GM18502 (cell line): ENCODE measurements around the gene CIDEC.
"Not testable (repeated sequence)": the region's sequence is repeated elsewhere in the genome, so short reads cannot be mapped to it uniquely, and the experiment has no call there.

Source experiments
- ATAC-seq: cut with Tn5 transposase; IDR thresholded peaks from one replicate; pipeline ENCODE4 v1.9.1; 2021; ENCODE audit warnings: mild to moderate bottlenecking; ENCODE audit not compliant: unreplicated experiment, poor library complexity

CIDEC gene

GRCh38 chr3:9881441-9881840 lies 1.4 kb upstream of the CIDEC start:
- no peak for ATAC-seq

DNA sequence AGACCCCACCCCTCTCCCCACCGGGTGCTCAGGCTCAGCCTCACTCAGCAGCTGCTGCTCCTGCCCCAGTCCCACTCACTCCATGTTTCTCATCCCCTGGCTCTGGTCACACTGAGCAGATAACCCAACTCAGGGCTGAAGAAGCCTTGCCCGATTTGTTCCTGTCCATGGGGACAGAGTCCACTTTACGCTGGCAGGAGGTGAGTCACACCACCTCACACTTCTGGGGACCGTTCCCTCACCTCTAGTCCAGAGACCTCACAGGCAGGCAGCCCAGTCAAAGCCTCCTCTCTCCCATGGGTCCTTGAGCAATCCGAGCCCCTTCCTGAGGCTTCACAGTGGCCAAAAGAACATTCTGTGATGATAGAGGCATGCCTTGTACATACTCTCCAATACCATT lies 1.4 kb downstream of the CIDEC start:
- no peak for ATAC-seq

DNA sequence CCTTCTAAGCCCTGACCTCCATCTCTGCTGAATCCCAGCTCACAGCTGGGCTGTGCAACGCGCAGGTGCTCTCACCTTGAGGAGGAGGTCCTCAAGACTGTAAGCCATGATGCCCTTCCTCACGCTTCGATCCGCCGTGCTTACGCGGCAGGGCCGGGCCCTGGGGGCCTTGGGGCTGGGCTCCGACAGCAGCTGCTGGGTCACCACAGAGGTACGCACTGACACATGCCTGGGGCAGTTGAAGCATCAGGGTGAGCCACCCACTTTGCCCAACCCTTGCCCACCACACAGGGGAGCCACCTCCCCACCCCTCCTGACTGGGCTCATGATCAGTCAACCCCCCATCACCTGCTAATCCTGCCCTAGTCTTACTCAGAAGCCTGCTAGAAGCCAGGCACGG lies 3.1 kb downstream of the CIDEC start:
- no peak for ATAC-seq

GRCh38 chr3:9876255-9876654 lies 3.8 kb downstream of the CIDEC start:
- ATAC-seq, result not testable (repeated sequence)

GRCh38 chr3:9875448-9875847 lies 4.6 kb downstream of the CIDEC start:
- ATAC-seq, result no peak

DNA sequence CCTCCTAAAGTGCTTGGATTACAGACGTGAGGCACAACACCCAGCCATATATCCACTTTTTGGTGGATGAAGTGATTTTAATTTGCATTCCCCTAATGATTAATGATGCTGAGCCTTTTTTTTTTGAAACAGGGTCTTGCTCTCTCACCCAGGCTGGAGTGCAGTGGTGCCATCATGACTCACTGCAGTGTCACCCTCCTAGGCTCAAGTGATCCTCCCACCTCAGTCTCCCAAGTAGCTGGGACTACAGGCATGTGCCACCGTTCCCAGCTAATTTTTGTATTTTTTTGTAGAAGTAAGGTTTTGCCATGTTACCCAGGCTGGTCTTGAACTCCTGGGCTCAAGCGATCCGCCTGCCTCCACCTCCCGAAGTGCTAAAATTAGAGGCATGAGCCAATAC lies 8.0 kb downstream of the CIDEC start:
- ATAC-seq, result not testable (repeated sequence)

- ATAC-seq, result no peak
These were observed 9.1 kb downstream of the CIDEC start for GRCh38 chr3:9870978-9871377.

DNA sequence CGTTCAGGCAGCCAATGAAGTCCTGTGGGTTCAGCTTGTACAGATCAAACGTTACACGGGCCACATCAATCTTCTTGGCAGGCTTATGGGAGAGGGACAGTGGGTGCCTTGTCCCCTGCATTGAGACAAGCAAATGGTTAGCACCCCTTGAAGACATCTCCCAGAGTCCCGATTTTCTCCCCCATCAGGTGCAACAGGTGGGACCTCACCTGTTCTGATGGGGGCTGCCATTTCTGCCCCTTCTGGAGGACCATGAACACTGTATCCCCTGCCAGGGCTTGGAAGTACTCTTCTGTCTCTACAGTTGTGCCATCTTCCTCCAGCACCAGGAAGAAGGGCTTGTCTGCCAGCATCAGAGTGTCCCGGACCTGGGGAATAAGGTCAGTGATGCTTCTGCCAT lies 10.1 kb downstream of the CIDEC start:
- no peak for ATAC-seq

DNA sequence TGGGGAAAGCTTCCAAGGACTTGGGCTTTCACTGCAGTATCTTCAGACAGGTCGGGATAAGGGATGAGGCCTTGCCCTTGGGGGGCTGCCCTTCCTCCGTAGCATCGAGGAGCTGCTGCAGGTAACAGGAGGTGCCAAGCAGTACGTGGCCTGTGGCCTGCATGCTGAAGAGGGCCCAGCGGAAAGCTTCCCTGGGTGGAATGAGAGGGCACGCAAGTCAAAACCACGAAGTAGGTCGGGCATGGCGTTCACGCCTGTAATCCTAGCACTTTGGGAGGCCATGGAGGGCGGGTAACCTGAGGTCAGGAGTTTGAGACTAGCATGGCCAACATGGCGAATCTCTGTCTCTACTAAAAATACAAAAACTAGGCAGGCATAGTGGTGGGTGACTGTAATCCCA lies 12.9 kb downstream of the CIDEC start:
- no peak for ATAC-seq

DNA sequence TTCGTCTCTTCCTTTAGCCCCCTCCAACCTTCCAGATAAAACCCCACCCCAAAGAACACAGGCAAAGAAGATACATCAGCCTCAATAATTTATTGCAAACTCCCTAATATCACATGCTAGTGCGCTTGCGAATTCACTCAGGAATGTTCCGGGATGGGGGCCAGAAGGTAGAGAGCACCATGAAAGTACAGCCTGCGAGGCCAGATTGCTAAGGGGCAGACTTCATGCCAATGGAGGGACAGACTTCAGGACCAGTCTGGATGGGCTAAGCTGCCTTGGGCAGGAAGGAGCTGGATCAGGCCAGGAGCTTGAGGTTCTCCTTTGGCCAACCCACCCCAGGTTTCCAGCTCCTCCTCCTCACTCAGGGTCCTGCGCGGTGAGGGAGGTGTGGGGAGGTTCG lies 13.4 kb downstream of the CIDEC start:
- ATAC-seq, result no peak

- not testable (repeated sequence) for ATAC-seq
These were observed 14.9 kb downstream of the CIDEC start for GRCh38 chr3:9865125-9865637.

DNA sequence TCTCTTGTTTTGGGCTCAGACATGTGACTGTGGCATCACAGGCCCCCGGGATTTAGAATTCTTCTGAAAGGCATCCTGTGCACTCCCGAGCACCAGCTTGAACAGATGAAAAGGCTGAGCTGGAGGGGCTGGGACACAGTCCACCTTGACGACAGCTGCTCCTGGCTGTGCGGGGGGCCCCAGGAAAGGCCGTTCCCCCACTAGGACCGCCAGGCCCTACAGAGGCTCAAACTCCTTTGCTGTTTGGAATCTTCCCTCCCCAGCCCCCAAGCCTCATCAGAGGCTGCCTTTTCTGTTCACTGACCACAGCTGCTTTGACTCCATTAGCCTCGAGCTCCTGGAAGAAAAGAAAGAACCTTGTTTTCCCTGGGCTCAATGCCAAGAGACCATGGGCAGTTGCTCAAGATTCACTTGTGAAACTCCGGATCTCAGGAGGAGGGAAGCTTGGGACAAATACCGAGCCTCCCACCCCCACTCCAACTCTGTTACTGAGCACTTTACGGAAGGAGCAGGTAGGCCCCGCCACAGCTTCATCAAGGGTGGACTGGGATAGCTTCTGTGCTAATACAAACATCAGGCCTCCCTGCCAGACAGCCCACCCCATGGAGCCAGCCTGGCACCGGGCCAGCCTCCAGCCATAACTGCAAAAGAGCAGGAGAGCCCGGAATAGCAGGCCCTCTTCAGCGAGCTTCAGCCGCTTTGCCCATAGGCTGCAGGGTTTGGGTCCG lies 15.7 kb downstream of the CIDEC start:
- ATAC-seq, result no peak

DNA sequence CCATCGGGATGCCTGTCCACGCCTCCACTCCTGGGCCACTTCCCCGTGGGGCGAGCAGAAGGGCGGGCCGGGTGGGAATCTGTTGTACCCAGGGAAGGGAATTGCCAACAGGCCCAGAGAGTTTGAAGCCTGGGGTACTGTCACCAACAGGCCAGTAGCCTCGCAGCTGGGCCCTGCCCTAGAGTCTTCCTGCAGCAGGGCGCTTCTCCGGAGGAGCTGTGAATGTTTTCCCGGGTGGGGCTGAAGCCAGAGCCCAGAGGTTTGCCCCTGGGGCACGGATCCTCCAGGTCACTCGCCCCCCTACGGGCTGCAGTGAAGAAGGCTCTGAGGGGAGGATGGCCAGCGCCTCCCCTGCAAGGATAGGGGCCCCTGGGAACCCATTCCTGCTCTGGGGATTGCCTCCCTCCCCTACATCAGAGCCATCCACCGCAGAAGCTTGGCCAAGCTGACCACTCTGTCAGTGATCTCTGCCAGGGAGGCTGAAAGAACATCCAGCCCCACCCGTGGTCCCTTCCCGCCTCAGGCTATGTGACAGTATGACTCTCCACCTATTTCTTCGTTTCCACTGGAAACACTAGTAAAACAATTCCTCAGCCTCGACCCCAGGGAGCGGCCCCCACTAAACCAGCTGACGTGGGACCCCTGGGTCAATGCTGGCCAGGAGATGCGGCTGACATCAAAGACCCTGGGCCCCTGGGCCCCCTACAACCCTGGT lies 16.8 kb downstream of the CIDEC start:
- no peak for ATAC-seq

- no peak for ATAC-seq
These were observed 17.5 kb downstream of the CIDEC start for GRCh38 chr3:9862391-9863057.

GRCh38 chr3:9861626-9862130 lies 18.4 kb downstream of the CIDEC start:
- no peak for ATAC-seq

- ATAC-seq, result no peak
These were observed 18.9 kb downstream of the CIDEC start for GRCh38 chr3:9861201-9861600.

GRCh38 chr3:9859530-9860025 lies 20.5 kb downstream of the CIDEC start:
- ATAC-seq, result no peak

- ATAC-seq, result no peak
These were observed 24.5 kb downstream of the CIDEC start for GRCh38 chr3:9855594-9855993.

DNA sequence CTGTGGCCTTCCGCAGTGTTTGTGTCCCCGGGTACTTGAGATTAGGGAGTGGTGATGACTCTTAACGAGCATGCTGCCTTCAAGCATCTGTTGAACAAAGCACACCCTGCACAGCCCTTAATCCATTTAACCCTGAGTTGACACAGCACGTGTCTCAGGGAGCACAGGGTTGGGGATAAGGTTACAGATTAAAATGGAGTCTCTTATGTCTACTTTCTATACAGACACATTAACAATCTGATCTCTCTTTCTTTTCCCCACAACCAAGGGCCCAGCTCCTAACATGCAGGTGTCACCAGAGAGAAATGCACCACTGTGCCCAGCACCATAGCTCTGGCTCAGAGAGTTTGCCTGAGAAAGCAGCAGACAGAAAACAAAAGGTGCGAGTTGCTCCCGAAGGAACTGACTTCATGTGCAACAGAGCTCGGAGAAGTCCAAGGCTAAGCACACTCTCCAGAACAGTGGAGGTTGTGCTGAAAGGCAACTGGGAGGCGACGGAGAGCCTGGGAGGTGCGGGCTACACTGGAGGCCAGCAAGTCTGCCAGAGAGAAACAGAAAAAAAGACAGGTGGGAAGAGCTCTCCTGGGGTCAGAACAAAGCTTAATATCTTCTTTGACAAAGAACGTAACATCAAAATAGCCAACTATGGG lies 25.6 kb downstream of the CIDEC start:
- ATAC-seq, result not testable (repeated sequence)

GRCh38 chr3:9852528-9852927 lies 27.5 kb downstream of the CIDEC start:
- ATAC-seq, result no peak
